ENCODE results near the gene TMSB4X.
"Not testable (repeated sequence)": the region's sequence is repeated elsewhere in the genome, so short reads cannot be mapped to it uniquely, and the experiment has no call there.

The TMSB4X gene

DNA sequence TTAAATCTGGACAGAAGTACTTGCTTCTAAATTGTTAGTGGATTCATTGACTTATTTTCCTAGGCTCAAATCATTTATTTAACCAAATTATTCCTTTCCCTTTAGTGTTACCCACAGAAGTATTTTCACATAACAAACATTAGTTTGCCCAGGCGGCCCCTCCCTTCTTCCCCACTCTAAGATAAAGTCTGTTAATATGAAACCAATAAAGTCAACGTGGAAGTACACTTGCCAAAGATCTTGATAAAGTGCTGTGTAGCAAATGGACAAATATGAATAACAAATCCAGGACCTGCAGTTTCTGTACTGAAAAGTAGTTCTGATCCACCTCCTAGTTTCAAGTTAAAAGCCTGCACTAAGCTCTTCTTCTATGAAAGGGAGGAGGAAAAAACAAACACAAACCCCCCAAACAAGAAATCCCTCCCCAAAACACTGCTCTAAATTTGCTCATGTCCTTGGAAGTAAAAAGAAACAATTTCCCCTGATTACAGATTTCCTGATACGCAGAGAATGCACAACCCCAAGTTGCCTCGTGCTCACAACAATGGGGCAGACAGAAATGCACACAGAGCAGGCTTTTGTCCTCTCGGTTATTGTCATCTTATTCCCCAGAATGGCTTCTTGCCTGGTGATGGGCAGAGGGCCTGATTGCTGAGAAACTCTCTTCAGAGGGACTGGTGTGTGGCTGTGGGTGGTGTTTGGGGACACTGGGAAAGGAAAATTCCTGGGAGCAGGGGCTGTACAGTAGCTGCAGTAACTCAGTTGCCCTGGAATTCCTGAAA, 23.2 kb downstream of the TMSB4X start:
- DNase-seq (ENCODE audit: low read depth): no peak

- DNase-seq (ENCODE audit: low read depth): no peak
Observed at GRCh38 chrX:12999422-12999821, 24.5 kb downstream of the TMSB4X start.

DNA sequence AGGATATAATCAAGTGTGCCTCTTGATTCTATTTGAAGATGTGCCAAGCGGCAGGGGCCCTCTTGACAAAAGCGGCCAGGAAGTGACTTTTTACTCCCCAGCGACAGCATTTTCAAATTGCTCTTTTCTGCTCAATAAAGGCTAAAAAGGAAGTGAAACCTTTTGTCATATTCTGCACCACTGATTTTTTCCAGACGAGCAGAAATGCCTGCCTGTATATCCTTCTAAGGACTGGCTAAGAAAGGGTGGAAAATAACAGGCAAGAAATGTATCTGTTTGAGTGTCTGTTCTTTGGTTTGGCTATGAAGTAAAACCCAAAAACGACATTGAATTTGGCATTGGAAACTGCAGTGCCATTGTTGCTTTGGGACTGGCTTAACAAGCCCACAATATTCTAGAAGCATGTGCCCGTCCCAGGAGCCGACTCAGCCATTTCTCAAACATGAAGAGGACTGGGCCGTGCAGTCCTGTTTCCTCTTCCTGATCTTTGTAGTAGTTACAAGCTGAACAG, 25.4 kb downstream of the TMSB4X start:
- no peak for DNase-seq (ENCODE audit: low read depth)

DNA sequence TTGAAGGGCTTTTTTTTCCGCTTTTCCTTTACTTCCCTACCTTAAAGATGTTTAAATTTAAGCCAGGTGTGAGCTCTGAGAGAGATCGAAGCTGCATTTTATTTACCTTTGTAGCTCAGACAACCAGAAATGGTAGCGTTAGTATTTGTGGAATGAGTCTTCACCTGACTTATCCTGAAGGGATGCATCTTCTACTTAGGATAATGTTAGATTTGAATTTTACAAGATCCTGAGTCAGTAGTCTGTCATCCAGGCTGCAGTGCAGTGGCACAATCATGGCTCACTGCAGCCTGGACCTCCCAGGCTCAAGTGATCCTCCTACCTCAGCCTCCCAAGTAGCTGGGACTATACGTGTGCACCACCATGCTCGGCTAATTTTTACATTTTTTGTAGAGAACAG, 26.2 kb downstream of the TMSB4X start:
- DNase-seq (ENCODE audit: low read depth): no peak

DNA sequence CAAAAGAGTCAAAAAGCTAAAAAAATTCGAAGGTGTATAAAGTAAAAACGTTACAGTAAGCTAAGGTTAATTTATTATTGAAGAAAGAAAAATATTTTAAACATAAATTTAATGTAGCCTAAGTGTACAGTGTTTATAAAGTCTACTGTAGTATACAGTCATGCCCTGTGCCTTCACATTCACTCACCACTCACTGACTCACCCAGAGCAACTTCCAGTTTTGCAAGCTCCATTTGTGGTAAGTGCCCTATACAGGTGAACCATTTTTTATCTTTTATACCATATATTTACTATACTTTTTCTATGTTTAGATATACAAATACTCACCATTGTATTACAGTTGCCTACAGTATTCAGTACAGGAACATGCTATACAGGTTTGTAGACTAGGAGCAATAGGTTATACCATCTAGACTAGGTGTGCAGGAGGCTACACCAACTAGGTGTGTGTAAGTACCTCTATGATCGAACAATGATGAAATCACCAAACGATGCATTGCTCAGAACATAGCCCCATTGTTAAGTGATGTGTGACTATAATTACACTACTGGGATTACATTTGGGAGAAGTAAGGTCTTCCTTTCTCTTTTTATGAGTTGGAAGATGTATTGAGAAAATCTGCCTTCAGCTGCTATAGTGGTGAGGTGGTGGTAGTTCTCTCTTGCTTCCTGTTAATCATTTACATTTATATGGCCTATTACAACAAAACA, 27.2 kb downstream of the TMSB4X start:
- DNase-seq (ENCODE audit: low read depth): no peak

GRCh38 chrX:13005661-13006473, 31.0 kb downstream of the TMSB4X start:
- DNase-seq (ENCODE audit: low read depth): peak; percentile 4

GRCh38 chrX:13007519-13008188, 32.7 kb downstream of the TMSB4X start:
- peak; percentile 70 for DNase-seq (ENCODE audit: low read depth)

- peak; percentile 16 for DNase-seq (ENCODE audit: low read depth)
Observed at GRCh38 chrX:13008189-13008533, 33.3 kb downstream of the TMSB4X start.

DNA sequence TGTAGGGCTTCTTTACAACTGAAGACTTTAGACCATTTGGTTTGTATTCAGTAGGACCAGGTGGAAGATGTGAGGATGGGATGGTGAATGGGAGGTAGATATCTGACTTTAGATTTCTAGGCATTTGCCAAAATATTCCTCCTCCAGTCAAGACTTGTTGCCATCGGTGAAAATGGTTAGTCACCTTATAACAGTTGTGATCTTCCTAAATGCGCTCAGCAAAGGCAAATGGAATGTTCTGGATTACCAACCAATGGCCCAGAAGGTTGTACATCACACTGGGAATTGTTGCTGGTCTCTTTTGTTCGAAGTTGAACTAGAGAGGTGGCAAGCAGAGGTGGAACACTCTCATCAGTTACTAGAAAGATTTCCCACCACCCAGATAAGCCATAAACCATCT, 33.9 kb downstream of the TMSB4X start:
- no peak for DNase-seq (ENCODE audit: low read depth)

GRCh38 chrX:13009273-13009672, 34.4 kb downstream of the TMSB4X start:
- DNase-seq (ENCODE audit: low read depth): peak; percentile 79

DNA sequence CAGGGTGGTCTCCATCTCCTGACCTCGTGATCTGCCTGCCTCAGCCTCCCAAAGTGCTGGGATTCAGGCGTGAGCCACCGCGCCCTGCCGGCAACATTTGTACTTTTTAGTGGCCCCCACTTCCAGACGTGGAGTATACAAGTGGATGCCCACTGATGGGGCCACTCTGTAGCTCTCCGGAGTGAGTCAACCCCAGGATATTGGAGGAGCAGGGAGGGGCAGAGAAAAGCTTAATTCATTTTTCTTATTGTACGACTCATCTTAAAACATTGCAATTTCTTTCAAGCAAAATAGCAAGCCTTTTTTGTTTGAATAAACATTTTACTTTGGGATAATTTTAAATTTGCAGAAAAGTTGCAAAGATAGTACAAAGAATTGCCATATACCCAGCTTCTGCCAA, 34.9 kb downstream of the TMSB4X start:
- DNase-seq (ENCODE audit: low read depth): no peak

- DNase-seq (ENCODE audit: low read depth): no peak
Observed at GRCh38 chrX:13010546-13010945, 35.6 kb downstream of the TMSB4X start.

GRCh38 chrX:13013363-13014110, 38.6 kb downstream of the TMSB4X start:
- no peak for DNase-seq (ENCODE audit: low read depth)

- DNase-seq (ENCODE audit: low read depth): no peak
Observed at GRCh38 chrX:13014111-13015096, 39.5 kb downstream of the TMSB4X start.

DNA sequence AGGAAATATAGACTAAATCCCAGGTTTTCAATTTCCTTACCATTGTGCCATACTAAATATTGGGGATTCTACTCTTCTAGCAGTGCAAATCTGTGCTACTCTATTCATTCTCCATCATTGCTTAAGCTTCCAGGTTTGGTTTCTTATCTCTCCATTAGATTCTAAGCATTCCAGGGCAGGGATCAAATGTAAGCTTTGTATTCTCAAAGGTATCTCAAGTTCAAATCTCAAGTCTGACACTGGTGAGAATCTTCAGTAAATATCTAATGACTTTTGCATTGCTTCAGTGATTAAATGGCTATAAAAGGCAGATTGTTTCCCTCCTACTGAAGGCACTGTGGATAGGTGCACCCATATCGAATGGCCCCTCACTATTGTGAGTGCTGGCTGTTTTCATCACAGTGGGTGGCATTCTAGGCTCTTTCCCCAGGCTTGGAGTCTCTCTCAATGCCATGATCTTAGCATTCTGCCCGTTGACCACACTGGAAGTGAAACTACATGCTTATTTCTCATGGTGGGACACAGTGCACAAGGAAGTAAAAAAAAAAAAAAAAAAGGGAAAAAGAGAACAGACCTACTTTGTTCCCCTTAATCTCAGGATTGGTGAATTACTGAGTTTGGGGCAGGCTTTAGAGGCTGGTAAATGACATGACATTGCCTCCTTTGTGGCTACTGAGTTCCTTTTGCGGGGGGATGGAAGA, 40.8 kb downstream of the TMSB4X start:
- no peak for DNase-seq (ENCODE audit: low read depth)

DNA sequence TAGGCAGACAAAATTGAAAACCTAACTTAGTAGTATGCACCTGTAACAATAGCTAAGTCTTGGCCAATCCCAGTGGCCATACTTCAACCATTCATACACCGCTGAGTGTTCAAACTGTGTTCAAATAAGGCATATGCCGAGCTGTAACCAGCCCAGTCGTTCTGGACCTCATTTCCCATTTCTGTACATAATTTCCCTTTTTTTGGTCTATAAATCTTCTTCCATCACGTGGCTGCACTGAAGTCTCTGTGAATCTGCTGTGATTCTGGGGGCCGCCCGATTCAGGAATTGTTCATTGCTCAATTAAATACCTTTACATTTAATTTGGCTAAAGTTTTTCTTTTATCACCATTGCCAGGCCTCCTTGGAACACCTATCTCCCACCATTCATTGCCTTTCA, 41.8 kb downstream of the TMSB4X start:
- DNase-seq (ENCODE audit: low read depth): not testable (repeated sequence)

- no peak for DNase-seq (ENCODE audit: low read depth)
Observed at GRCh38 chrX:13022926-13023325, 48.0 kb downstream of the TMSB4X start.

DNA sequence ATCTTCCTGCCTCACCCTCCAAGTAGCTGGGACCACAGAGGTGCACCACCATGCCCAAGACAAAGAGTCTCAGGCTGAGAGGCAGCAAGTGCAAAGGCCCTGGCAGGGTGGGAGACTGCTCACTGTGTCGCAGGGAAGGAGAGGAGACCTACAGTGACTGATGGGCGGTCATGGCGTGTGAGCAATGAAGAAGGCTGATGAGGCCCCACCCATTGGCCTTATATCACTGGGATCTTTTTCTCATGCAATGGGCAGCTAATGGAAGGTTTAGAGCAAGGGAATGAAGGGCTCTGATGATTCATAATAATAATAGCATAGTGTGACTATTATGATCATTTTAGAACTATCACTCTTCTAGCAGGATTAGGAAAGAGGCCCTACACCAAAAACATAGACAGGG, 48.7 kb downstream of the TMSB4X start:
- DNase-seq (ENCODE audit: low read depth): no peak

GRCh38 chrX:13023979-13024378, 49.1 kb downstream of the TMSB4X start:
- DNase-seq (ENCODE audit: low read depth): no peak
